ENCODE results near the gene TPPP.

TPPP gene

GRCh38 chr5:627840-628239 lies 65.3 kb downstream of the TPPP start:
- Histone ChIP-seq H4K20me1 (peaks cover 27% of the 10 kb centered on the region), H3K4me2 (no peak overlapping the region), H3K36me3 (peaks cover 61% of the 10 kb centered on the region), H3K4me1 (peaks cover 8% of the 10 kb centered on the region; the same call in 1 of the 2 replicates), H3K27ac (no peak overlapping the region), H3K9ac (no peak overlapping the region), H3K9me3 (no peaks in the 10 kb centered on the region), H3K4me3 (no peak overlapping the region), H3K27me3 (no peaks in the 10 kb centered on the region)
- TF ChIP-seq Cebpa-rat (IDR thresholded peaks at IDR 0.05), result no peak

GRCh38 chr5:626850-627249 lies 66.3 kb downstream of the TPPP start:
- H3K4me1 ChIP-seq, result peaks cover 8% of the 10 kb centered on the region; the same call in 1 of the 2 replicates
- peak overlapping the region; percentile 10; the same call in 1 of the 2 replicates for H3K9ac ChIP-seq
- no peaks in the 10 kb centered on the region for H3K9me3 ChIP-seq
- H3K27me3 ChIP-seq, result no peaks in the 10 kb centered on the region
- no peak overlapping the region for H3K4me3 ChIP-seq
- peaks cover 71% of the 10 kb centered on the region for H3K36me3 ChIP-seq
- no peak for TF ChIP-seq Cebpa-rat (IDR thresholded peaks at IDR 0.05)
- peaks cover 34% of the 10 kb centered on the region for H4K20me1 ChIP-seq
- H3K4me2 ChIP-seq, result no peak overlapping the region
- H3K27ac ChIP-seq, result no peak overlapping the region

- no peak for TF ChIP-seq Cebpa-rat (IDR thresholded peaks at IDR 0.05)
- H4K20me1 ChIP-seq, result peaks cover 38% of the 10 kb centered on the region
- no peak overlapping the region for H3K27ac ChIP-seq
- H3K9me3 ChIP-seq, result no peaks in the 10 kb centered on the region
- H3K4me2 ChIP-seq, result no peak overlapping the region
- no peak overlapping the region for H3K4me3 ChIP-seq
- H3K4me1 ChIP-seq, result peaks cover 8% of the 10 kb centered on the region; the same call in 1 of the 2 replicates
- H3K27me3 ChIP-seq, result no peaks in the 10 kb centered on the region
- no peak overlapping the region for H3K9ac ChIP-seq
- peaks cover 84% of the 10 kb centered on the region for H3K36me3 ChIP-seq
Measured at GRCh38 chr5:625516-625915, 67.6 kb downstream of the TPPP start.

- Histone ChIP-seq H3K9me3 (no peaks in the 10 kb centered on the region), H3K27ac (no peak overlapping the region), H3K4me2 (no peak overlapping the region), H3K4me3 (no peak overlapping the region), H3K9ac (no peak overlapping the region), H3K36me3 (peaks cover 90% of the 10 kb centered on the region), H3K27me3 (no peaks in the 10 kb centered on the region), H3K4me1 (peaks cover 8% of the 10 kb centered on the region; the same call in 1 of the 2 replicates), H4K20me1 (peaks cover 38% of the 10 kb centered on the region)
- no peak for TF ChIP-seq Cebpa-rat (IDR thresholded peaks at IDR 0.05)
Measured at GRCh38 chr5:624951-625230, 68.3 kb downstream of the TPPP start.

- Histone ChIP-seq H3K4me3 (no peak overlapping the region), H3K9me3 (no peaks in the 10 kb centered on the region), H3K27ac (no peak overlapping the region), H3K27me3 (no peaks in the 10 kb centered on the region), H3K4me2 (no peak overlapping the region), H3K4me1 (peaks cover 8% of the 10 kb centered on the region; the same call in 1 of the 2 replicates), H3K9ac (no peak overlapping the region), H3K36me3 (peaks cover 96% of the 10 kb centered on the region), H4K20me1 (peaks cover 38% of the 10 kb centered on the region)
- no peak for TF ChIP-seq Cebpa-rat (IDR thresholded peaks at IDR 0.05)
Measured at GRCh38 chr5:624118-624950, 68.8 kb downstream of the TPPP start.

- H4K20me1 ChIP-seq, result peaks cover 34% of the 10 kb centered on the region
- H3K4me3 ChIP-seq, result no peak overlapping the region
- H3K4me1 ChIP-seq, result peaks cover 8% of the 10 kb centered on the region; the same call in 1 of the 2 replicates
- no peaks in the 10 kb centered on the region for H3K9me3 ChIP-seq
- no peak for TF ChIP-seq Cebpa-rat (IDR thresholded peaks at IDR 0.05)
- peaks cover 98% of the 10 kb centered on the region for H3K36me3 ChIP-seq
- no peak overlapping the region for H3K4me2 ChIP-seq
- no peak overlapping the region for H3K9ac ChIP-seq
- no peaks in the 10 kb centered on the region for H3K27me3 ChIP-seq
- H3K27ac ChIP-seq, result no peak overlapping the region
Measured at GRCh38 chr5:623531-623930, 69.6 kb downstream of the TPPP start.

GRCh38 chr5:622946-623522 lies 70.1 kb downstream of the TPPP start:
- no peaks in the 10 kb centered on the region for H3K27me3 ChIP-seq
- H3K36me3 ChIP-seq, result peaks cover 98% of the 10 kb centered on the region
- H3K4me1 ChIP-seq, result peaks cover 8% of the 10 kb centered on the region; the same call in 1 of the 2 replicates
- H3K9me3 ChIP-seq, result no peaks in the 10 kb centered on the region
- H3K4me3 ChIP-seq, result no peak overlapping the region
- H3K9ac ChIP-seq, result no peak overlapping the region
- H3K27ac ChIP-seq, result no peak overlapping the region
- peaks cover 31% of the 10 kb centered on the region for H4K20me1 ChIP-seq
- no peak overlapping the region for H3K4me2 ChIP-seq
- no peak for TF ChIP-seq Cebpa-rat (IDR thresholded peaks at IDR 0.05)

- no peak overlapping the region for H3K4me2 ChIP-seq
- H3K4me3 ChIP-seq, result no peak overlapping the region
- peaks cover 8% of the 10 kb centered on the region; the same call in 1 of the 2 replicates for H3K4me1 ChIP-seq
- peaks cover 99% of the 10 kb centered on the region for H3K36me3 ChIP-seq
- H3K27ac ChIP-seq, result no peak overlapping the region
- no peaks in the 10 kb centered on the region for H3K9me3 ChIP-seq
- no peaks in the 10 kb centered on the region for H3K27me3 ChIP-seq
- no peak for TF ChIP-seq Cebpa-rat (IDR thresholded peaks at IDR 0.05)
- peaks cover 33% of the 10 kb centered on the region for H4K20me1 ChIP-seq
- H3K9ac ChIP-seq, result no peak overlapping the region
Measured at GRCh38 chr5:622359-622758, 70.8 kb downstream of the TPPP start.

- TF ChIP-seq Cebpa-rat (IDR thresholded peaks at IDR 0.05), result no peak
- Histone ChIP-seq H3K9ac (no peak overlapping the region), H3K9me3 (no peaks in the 10 kb centered on the region), H3K4me3 (no peak overlapping the region), H3K27ac (no peak overlapping the region), H3K36me3 (peaks cover 100% of the 10 kb centered on the region), H3K4me1 (no peaks in the 10 kb centered on the region), H3K27me3 (no peaks in the 10 kb centered on the region), H3K4me2 (no peak overlapping the region), H4K20me1 (peaks cover 33% of the 10 kb centered on the region)
Measured at GRCh38 chr5:621341-621761, 71.8 kb downstream of the TPPP start.

GRCh38 chr5:620586-621180 lies 72.5 kb downstream of the TPPP start:
- peaks cover 30% of the 10 kb centered on the region for H4K20me1 ChIP-seq
- H3K4me2 ChIP-seq, result no peak overlapping the region
- TF ChIP-seq Cebpa-rat (IDR thresholded peaks at IDR 0.05), result no peak
- H3K27me3 ChIP-seq, result no peaks in the 10 kb centered on the region
- no peaks in the 10 kb centered on the region; the same call in 1 of the 2 replicates for H3K4me1 ChIP-seq
- H3K36me3 ChIP-seq, result peaks cover 95% of the 10 kb centered on the region
- H3K9me3 ChIP-seq, result no peaks in the 10 kb centered on the region
- no peak overlapping the region for H3K27ac ChIP-seq
- H3K9ac ChIP-seq, result no peak overlapping the region
- H3K4me3 ChIP-seq, result no peak overlapping the region
